Stimulated activated CD4-positive, alpha-beta T cell treated with anti-CD3 and anti-CD28 coated beads, TNF-alpha, amount 100 ng/mL, for 24 hours (primary cell): Measurements from ENCODE around the gene SYT1.

ENCODE experiments used
- DNase-seq, 3 experiments: peaks; one replicate each; pipeline ENCODE4 v3.0.0-alpha.2; 2020; ENCODE audit warnings: low read depth in 3 of 3

Gene SYT1

DNA sequence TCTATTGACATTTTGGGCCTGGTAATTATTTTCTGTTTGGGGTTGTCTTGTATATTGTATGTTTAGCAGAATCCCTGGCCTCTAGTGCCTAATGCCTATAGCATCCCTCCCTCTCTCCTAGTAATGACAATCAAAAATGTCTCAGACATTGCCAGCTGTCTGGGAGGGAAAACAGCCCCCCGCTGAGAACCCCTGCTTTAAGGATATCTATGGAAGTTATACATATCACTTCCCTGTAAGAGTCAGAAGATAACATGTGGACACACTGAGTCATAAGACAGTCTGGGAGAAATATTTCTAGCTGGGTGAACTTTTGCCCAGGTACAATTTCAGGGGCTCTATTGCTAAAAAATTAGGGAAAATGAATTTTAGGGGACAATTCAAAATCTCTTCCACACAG lies 571.2 kb downstream of the SYT1 start:
- no peak for DNase-seq

DNA sequence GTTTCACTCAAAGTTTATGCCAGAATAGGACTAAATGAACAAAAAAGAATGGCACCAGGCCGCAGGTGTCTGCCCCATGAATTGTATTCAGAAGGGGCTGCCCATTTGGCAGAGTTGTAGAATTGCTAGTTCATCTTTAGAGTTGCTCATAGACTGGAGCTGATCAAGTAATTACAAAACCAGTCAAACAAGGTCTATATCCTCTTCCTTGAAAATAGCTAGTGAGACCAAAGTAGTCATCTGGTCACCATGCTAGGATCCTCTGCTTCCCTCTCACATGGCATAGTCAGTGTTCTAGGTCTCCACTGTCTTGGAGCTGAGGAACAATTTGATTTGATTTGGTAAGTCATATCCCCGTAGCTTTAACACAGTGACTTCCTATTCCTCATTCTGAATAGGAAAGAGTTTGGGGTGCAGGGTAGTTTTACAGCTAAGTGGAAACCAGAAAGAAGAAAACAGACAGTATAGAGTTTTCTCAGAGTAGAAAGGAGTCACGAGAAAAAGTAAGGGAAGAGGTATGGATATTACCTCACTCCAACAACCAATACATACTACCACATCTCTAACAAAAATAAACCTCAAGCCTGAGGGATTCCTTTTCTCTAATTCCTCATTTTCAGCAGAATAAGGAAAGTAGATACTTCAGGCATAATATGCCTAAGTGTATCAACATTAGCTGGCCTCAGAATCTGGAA lies 574.1 kb downstream of the SYT1 start:
- DNase-seq, result no peak

DNA sequence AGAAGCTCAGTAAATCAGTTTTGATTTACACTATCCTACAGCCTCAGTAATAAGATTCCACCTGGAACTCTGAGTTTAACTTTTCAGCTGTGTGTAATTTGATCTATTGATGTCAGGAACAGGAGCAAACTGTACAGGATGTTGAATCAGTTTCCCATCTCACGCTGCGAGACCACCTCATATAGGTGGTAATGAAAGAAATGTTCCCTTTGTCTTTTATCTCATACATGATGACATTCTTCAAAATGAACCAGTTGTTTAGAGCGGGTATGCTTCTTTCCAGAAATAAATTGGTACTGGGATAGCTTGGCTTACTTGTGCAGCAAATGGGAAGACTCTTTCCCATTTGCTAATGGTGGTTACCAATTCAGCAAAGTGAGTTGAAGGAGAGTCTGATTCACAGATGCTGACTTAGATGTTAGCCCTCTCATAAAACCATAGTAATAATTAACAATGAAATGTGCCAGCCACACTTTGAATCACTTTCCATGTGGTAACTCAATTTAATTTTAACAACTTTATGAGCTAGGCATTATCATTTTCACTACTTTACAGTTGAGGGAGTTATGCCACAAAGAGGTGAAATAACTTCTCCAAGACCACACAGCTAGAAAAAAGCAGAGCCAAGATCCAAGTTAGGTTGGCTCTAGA lies 574.7 kb downstream of the SYT1 start:
- no peak for DNase-seq

DNA sequence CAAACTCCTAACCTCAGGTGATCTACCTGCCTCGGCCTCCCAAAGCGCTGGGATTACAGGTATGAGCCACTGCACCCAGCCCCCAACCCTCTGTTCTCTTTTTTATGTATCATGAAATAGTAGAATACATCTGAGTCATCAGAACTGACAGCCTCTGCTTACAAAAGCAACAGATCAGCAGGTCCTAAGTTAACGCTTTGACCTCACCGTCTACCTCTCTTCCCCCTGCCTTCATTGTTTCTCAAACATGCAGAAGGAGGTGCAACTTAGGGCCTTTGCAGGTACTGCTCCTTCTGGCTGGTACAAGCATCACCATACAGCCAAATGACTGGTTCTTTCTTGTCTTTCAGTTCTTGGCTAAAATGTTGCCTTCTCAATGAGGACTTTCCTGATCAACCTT lies 577.0 kb downstream of the SYT1 start:
- DNase-seq, result no peak

DNA sequence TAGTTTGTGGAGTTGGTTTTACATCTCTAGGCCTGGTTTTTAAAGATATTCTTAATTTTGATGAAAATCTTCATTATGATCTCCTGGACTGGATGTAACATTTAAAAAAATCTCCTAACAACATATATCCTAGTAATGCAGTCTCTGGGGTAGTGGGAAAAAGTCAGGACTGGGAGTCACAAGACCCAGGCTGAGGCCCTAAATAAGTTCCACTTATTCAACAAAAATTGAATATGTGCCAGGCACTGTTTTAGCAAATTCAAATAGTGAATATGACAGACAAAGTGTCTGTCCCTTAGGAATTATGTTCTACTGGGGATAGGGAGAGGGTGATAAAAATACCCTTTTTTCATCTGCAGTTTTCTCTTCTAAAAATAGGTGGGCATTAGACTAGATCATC lies 577.8 kb downstream of the SYT1 start:
- DNase-seq, result no peak

DNA sequence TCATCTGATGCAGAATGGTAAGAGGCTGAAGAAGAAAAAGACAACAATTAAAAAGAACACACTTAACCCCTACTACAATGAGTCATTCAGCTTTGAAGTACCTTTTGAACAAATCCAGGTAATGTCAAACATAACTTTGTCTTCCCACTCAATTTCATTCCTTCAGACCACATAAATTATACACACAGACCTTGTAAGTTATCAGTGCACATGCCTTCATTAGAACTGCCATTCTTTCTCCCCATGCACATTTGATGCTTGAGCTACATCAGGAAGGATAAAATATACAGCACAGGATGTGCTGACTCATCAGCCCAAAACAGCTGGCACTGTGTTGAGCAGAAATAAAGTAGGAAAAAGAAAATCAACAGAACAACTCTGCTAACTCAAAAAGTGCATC lies 579.5 kb downstream of the SYT1 start:
- no peak for DNase-seq

DNA sequence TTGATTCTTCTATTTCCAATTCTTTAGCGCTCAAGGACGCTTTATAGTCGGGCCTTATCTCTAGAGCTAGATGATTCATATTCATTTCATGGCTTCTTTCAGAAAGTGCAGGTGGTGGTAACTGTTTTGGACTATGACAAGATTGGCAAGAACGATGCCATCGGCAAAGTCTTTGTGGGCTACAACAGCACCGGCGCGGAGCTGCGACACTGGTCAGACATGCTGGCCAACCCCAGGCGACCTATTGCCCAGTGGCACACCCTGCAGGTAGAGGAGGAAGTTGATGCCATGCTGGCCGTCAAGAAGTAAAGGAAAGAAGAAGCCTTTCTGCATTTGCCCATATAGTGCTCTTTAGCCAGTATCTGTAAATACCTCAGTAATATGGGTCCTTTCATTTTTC lies 584.2 kb downstream of the SYT1 start:
- no peak for DNase-seq

DNA sequence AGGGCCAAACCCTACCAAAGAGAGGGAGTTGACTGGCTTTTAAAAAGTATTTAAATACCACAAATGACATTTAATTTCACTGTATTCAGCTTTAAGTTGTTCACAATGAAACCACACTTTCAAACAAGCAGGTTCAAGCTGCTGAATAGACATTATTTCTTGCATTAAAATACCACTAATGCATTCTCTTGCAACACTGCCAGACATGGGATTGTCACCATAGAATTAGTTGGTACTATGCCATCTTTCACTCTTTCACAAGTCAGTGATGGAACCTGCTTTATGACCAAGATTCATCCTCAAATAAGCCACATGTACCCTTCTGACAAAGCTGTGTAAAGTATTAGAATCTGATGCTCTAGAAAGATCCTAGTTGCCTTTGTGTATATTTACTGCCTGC lies 586.8 kb downstream of the SYT1 start:
- DNase-seq, result no peak

DNA sequence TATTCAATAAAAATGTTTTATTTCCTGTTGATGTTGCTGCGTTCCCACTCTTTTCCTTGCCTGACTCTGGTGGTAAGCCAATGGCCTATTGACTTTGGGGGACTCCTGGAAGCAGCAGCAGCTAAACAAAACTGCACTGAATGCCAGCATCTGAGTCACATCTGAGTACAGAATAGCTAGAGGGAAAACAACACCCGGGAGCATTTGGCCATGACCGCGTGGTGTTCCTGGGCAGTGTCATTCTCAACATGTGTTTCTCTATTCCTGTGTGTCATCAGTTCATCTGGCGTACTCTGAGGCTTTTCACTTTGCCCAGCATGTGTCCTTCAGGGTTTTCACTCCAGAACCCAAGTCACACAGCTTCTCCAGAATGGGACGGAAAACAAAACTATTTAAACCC lies 587.4 kb downstream of the SYT1 start:
- DNase-seq, result no peak

DNA sequence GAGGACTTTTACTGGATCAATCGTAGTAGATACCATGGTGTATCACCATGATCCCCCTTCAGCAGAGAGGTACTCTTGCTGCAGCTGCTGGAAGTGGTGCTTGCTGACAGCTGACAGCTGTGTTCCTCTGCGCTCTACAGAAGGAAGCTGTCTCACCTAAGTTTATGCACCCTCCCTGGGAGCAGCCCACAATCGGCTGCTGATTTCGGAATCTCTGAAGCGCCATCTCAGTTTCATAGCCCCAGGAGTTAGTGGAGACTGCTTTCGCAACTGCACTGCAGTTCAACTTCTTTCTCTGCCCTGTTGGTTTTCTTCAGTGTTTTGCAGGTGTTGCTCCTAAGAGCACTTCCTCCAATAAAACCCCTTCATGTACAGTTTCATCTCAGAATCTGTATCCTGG lies 588.3 kb downstream of the SYT1 start:
- no peak for DNase-seq

DNA sequence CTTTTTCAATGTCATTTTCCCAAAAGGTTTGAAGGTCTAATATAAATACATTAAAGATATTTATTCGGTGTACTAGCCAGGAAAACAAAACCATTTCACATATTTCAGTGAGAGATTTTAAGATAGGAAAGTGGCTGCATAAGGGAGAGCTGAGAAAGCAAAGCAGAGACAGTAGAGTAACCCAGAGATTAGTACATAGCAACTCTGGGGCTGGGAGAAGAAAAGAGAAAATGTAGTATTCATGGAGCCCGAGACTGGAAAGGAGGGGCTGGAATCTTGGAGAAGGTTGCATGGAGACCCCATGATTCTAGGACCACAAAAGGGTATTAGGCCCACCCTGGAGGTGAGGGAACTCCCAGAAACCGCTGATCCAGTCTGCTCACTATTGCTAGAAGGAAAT lies 589.2 kb downstream of the SYT1 start:
- DNase-seq, result no peak

DNA sequence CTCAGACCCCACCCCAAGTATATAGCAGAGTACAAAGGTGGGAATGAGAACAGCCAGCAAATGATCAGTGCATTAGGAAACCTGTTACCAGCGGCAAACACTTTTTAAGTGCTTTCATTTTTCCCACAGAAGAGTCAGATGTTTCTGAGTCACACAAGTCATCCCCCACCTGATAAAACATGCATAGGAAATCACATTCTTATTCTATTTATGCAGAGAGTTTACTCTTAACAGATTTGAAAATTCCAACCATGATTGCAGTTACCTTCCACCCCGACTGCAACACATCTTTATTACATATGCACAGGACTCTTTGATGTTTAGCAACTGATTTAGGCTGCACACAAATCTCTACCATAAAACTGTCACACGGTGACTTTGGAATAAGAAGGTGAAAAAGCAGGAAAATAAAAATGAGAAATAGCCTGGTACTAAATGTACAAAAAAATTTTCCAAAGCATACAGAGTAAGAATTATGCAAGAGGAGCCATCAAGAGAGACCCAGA lies 589.8 kb downstream of the SYT1 start:
- DNase-seq, result no peak

DNA sequence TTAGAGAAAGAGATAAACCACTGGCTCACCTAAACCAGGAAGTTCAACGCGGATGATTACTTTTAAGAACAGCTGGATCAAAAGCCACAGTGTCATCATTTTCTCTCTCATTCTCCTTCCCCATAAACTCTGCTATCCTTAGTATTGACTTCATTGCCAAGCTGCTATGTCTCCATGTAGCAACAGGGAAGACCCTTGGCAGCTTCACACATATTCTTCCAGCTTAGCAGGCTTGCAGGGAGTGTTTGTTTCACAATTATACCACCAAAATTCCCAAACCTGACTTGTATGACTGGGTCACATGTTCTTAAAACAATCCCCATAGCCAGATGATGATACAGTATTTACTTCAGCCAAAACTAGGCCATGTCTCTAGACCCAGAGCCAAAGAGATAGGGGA lies 590.7 kb downstream of the SYT1 start:
- DNase-seq, result no peak

DNA sequence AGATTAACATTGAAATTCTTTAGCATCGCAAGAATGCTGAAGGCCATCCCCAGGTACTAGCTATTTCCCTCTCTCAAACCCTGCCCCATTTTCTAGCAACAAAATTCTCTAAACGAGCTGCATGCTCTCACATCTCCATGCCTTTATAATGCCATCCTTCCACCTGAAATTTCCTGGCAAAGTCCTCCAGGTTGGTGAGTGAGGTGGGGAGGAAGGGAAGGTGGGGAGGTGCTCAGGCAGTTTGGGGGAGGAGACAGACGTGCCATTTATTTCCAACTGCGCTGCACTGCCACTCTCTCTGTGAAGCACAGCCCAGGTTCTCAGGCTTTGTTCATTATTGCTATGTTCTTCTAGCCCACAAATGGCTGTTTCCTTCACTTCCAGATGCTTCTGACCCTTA lies 617.7 kb downstream of the SYT1 start:
- DNase-seq, result no peak

DNA sequence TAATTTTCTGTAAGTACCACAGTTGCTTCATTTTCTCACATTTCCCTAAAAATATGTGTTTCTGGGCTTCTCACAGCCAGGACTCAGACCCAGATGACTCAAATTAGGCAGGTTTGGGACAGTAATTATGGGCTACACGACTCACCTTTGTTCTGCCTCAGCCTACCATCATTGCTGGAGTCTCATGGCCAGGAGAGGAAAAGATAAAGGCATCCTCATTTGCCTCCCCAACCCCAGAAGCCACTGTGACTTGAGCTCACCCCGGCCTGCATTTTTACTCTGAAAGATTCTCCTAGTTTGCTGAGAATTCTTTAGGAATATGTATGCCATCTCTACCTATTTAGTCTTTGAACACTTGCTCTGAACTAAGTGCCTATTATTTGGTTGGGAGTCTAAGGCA lies 618.3 kb downstream of the SYT1 start:
- DNase-seq, result no peak

DNA sequence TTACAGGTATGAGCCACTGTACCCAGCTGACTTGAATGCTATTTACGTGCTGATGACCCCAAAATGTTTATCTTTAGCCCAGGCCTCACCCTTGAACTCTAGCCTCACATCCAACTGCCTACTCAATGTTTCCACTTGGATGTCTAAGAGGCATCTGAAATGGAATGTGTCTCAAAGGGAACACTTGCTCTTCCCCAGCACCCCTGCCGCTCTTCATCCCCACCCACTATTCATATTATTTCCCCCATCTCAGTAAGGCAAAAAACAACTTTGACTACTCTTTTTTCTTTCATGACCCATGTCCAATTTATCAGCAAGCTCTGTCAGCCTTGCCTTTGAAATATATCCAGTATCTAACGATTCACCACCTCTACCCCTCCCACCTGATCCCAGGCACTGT lies 621.6 kb downstream of the SYT1 start:
- DNase-seq, result no peak

DNA sequence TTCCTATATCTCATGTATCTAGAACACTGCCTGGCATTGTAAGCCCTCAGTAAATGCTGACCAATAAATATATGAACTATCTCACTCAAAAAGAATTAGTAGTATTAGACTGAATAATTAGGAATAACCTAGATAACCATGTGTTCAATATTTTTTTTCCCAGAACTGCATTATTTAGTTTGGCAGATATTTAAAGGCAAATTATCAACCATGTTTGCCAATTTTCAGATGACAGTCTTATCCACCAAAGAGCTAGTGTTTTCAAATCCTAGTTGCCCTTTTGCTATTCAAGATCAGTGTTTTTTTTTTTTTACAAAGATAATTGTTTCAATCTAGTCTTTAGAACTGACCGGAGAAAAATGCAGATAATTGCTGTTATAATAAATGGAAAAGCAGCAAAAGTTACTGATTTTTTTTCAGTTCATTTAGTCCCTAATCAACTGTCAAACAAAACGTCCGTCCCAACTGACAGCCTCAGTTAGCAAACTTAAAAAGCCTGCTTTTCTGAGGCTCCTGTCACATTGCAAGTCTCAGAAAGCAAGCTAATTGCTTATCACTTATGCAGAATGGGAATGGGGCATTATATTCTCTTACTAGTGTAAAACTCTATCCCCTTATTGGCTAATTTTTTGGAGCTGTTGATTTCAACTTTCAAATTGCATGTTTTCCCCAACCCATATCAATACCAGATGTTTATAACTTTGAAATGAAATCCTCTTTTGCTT lies 623.0 kb downstream of the SYT1 start:
- no peak for DNase-seq
